ENCODE measurements around the gene TNIP3.

- TF ChIP-seq CTCF (IDR thresholded peaks at IDR 0.05) (no peak), EZH2 (IDR thresholded peaks at IDR 0.05; ENCODE audit: borderline replicate concordance, insufficient read depth, low read depth, low read length, poor library complexity, severe bottlenecking) (no peak)
These were observed 4.5 kb upstream of the TNIP3 start for GRCh38 chr4:121168446-121169281.
